H1 (cell line): ENCODE data around the gene SLC4A11.

Experiments
- CBX5 ChIP-seq: fragments of 300-800, 300-1000 bp; sonication (generic); IDR thresholded peaks from 2 replicates; pipeline ENCODE4 v1.7.1; 2016; ENCODE audit warnings: antibody characterized with exemption, low read length, low read depth
- POLR2AphosphoS5 ChIP-seq: IDR thresholded peaks from 2 replicates; pipeline ENCODE4 v1.6.1; 2011; ENCODE audit warnings: low read depth, low read length
- RAD21 ChIP-seq, 2 experiments: IDR thresholded peaks in 1 of 2; conservative IDR thresholded peaks in 1 of 2; 2 replicates each; pipeline ENCODE4 v1.6.1; 2011; ENCODE audit warnings: low read depth in 2 of 2, low read length in 2 of 2, improper control_type of control experiment in 1 of 2, inconsistent platforms in 1 of 2, mild to moderate bottlenecking in 1 of 2, moderate library complexity in 1 of 2

DNA sequence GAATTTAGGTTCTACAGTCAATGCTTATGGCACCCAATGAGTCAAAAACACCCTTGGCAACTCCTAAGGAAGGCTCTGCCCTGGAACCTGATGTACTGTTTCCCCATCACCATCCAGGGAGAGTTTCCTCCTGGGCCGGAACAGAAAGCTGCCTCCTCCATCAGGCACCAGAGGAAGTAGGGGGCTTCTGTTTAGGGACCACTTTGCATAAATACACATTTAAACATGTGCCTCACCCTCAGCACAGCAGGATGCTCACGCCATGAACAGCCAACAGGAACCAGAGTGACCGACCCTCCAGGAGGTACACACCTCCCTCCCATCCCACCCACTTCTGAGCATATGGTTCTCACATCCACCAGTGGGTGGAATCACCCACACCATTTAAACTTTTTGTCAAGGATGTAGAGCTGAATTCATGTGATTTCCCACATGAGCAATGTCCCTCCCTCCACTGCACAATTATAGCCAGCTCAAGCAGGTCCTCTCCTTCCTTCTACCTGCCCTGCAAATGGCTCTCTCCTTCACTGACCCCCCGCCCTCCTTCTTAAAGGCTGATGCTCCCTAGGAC is 49.3 kb downstream of the SLC4A11 start:
- TF ChIP-seq RAD21 (IDR thresholded peaks at IDR 0.05 in 1 of 2, conservative IDR thresholded peaks at IDR 0.05 in 1 of 2; ENCODE audit: low read depth in 2 of 2, low read length in 2 of 2) (no peak), POLR2AphosphoS5 (no peak), CBX5 (no peak)
